Hepatocyte (in vitro differentiated cells): Measurements from ENCODE around the gene LMX1B. TPM values are rescaled to one million over a fixed set of nuclear protein-coding genes. Genes with fewer than 3 reads are reported as not detected.

Experiments
- DNase-seq: peaks from one replicate; pipeline ENCODE4 v3.0.0-alpha.2; 2016; ENCODE audit warnings: low spot score
- H2AFZ ChIP-seq: fragments of 200-600 bp; sonication (generic); 2 replicates; pipeline ENCODE4 v1.6.0; 2016; ENCODE audit warnings: antibody characterized with exemption, mild to moderate bottlenecking
- H3K27ac ChIP-seq: fragments of 200-600 bp; sonication (generic); 2 replicates; pipeline ENCODE4 v1.5.1; 2016; ENCODE audit warnings: mild to moderate bottlenecking
- H3K27me3 ChIP-seq: fragments of 200-600 bp; sonication (generic); 2 replicates; pipeline ENCODE4 v1.6.1; 2016
- H3K36me3 ChIP-seq: fragments of 200-600 bp; sonication (generic); replicated peaks from 2 replicates; pipeline ENCODE4 v1.5.1; 2016; ENCODE audit warnings: low read depth; ENCODE audit not compliant: insufficient read depth
- H3K4me1 ChIP-seq: fragments of 200-600 bp; sonication (generic); 2 replicates; pipeline ENCODE4 v1.5.1; 2016; ENCODE audit warnings: mild to moderate bottlenecking, moderate library complexity; ENCODE audit not compliant: insufficient read depth
- H3K4me2 ChIP-seq: fragments of 200-600 bp; sonication (generic); 2 replicates; pipeline ENCODE4 v1.6.0; 2016
- H3K4me3 ChIP-seq: fragments of 200-600 bp; sonication (generic); 2 replicates; pipeline ENCODE4 v1.5.1; 2016; ENCODE audit warnings: mild to moderate bottlenecking
- H3K79me2 ChIP-seq: fragments of 200-600 bp; sonication (generic); 2 replicates; pipeline ENCODE4 v1.6.0; 2017; ENCODE audit warnings: mild to moderate bottlenecking
- H3K9me2 ChIP-seq: fragments of 200-600 bp; sonication (generic); replicated peaks from 2 replicates; pipeline ENCODE4 v1.6.0; 2017; ENCODE audit warnings: mild to moderate bottlenecking; ENCODE audit not compliant: insufficient read depth
- H3K9me3 ChIP-seq: fragments of 200-600 bp; sonication (generic); 2 replicates; pipeline ENCODE4 v1.5.1; 2016; ENCODE audit warnings: low read depth, mild to moderate bottlenecking
- H4K20me1 ChIP-seq: fragments of 200-600 bp; sonication (generic); 2 replicates; pipeline ENCODE4 v1.6.0; 2016; ENCODE audit warnings: mild to moderate bottlenecking; ENCODE audit not compliant: insufficient read depth, poor library complexity, severe bottlenecking
- CTCF ChIP-seq: fragments of 200-600 bp; sonication (generic); IDR thresholded peaks from 2 replicates; pipeline ENCODE4 v1.5.1; 2016; ENCODE audit warnings: antibody characterized with exemption, mild to moderate bottlenecking; ENCODE audit not compliant: poor library complexity
- EZH2 ChIP-seq: fragments of 200-600 bp; sonication (generic); IDR thresholded peaks from 2 replicates; pipeline ENCODE4 v1.6.1; 2016; ENCODE audit warnings: antibody characterized with exemption, mild to moderate bottlenecking, borderline replicate concordance
- EZH2phosphoT487 ChIP-seq: fragments of 200-600 bp; sonication (generic); IDR thresholded peaks from one replicate; pipeline ENCODE4 v1.6.1; 2018; ENCODE audit warnings: antibody characterized with exemption, mild to moderate bottlenecking, low read depth, moderate library complexity; ENCODE audit not compliant: unreplicated experiment, severe bottlenecking
- WGBS: methylation state at CpG from one replicate; pipeline ENCODE4 v1.1.6; 2016; ENCODE audit warnings: low lambda C conversion rate; ENCODE audit errors: missing lambda C conversion rate; 5-methylcytosine and 5-hydroxymethylcytosine counted together
- polyA plus RNA-seq: library from polyadenylated mRNA; unstranded; fragments of >200 nt; fragmentation: Nextera tagmentation; extraction: Ambion mirVana; gene quantifications from 2 replicates; pipeline ENCODE4 v1.2.1, GENCODE V29; 2016
- total RNA-seq: library from RNA; depleted of rRNA; stranded (reverse); fragments of >200 nt; gene quantifications from 2 replicates; pipeline ENCODE4 v1.2.3, GENCODE V29; 2014

The LMX1B gene
- total RNA-seq = 0.24 TPM in 1 of 2 replicates, not detected in the other
- polyA plus RNA-seq = 0.13 and 0.16 TPM in 2 replicates

GRCh38 chr9:126613651-126614050 is at the start of gene LMX1B:
Gene LMX1B (plus strand): TSS chr9:126613928. CDS start chr9:126614450, 522 bp downstream.
- H3K79me2 ChIP-seq = no peaks in the 10 kb centered on the region
- H3K4me2 ChIP-seq = peak within 1 kb of the TSS; percentile 73
- H3K27ac ChIP-seq = no peak within 1 kb of the TSS
- peaks cover 21% of the 10 kb centered on the region for H3K4me1 ChIP-seq
- no peak for DNase-seq
- no peaks in the 10 kb centered on the region for H3K9me2 ChIP-seq
- H3K9me3 ChIP-seq = no peaks in the 10 kb centered on the region
- H3K4me3 ChIP-seq = no peak within 1 kb of the TSS
- H3K36me3 ChIP-seq = no peaks in the 10 kb centered on the region
- TF ChIP-seq EZH2 (no peak), EZH2phosphoT487 (no peak), CTCF (no peak)
- H2AFZ ChIP-seq = peak within 1 kb of the TSS; percentile 66
- H3K27me3 ChIP-seq = peaks cover 89% of the 10 kb centered on the region
- 0% methylated on average over 1 of the region's 58 CpGs for WGBS
- H4K20me1 ChIP-seq = no peaks in the 10 kb centered on the region

DNA sequence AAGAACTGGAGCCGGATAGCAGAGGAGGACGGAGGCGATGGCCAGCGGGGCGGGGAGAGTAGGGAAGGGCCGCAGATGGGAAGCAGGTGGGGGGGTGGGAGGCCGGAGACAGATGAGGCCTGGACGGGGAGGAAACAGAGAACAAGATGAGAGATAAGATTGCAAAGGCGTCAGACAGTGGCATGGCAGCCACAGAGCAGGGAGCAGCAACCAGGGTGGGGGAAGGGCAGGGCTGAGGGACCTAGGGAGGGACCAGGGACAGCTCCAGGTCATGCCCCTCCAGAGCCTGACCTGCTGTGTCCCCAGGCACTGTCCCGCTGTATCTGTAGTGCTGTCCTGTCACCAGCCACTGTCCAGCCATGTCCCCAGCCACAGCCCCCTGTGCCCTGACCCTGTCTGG is 49.6 kb upstream of the LMX1B start:
- Histone ChIP-seq H3K4me2 (no peak overlapping the region), H3K9me3 (no peaks in the 10 kb centered on the region), H3K4me1 (no peaks in the 10 kb centered on the region), H3K27me3 (peaks cover 61% of the 10 kb centered on the region), H3K36me3 (no peaks in the 10 kb centered on the region), H3K27ac (no peak overlapping the region), H3K9me2 (no peaks in the 10 kb centered on the region), H4K20me1 (no peaks in the 10 kb centered on the region), H3K79me2 (no peaks in the 10 kb centered on the region), H3K4me3 (no peak overlapping the region), H2AFZ (no peak overlapping the region)
- TF ChIP-seq EZH2 = no peak
- no peak for TF ChIP-seq EZH2phosphoT487
- no peak for TF ChIP-seq CTCF
- WGBS = 36% methylated on average over 9 of the region's 10 CpGs
- DNase-seq = no peak

GRCh38 chr9:126564716-126565115 is 49.0 kb upstream of the LMX1B start:
- peaks cover 55% of the 10 kb centered on the region for H3K27me3 ChIP-seq

More at GRCh38 chr9:126564716-126565115, 49.0 kb upstream of the LMX1B start:
- TF ChIP-seq EZH2phosphoT487 (no peak), CTCF (no peak), EZH2 (no peak)
- no peaks in the 10 kb centered on the region for H3K9me3 ChIP-seq
- H3K79me2 ChIP-seq = no peaks in the 10 kb centered on the region
- H3K4me2 ChIP-seq = no peak overlapping the region
- H3K27ac ChIP-seq = no peak overlapping the region
- no peaks in the 10 kb centered on the region for H4K20me1 ChIP-seq
- whole genome bisulfite sequencing = 62% methylated on average over 5 of the region's 5 CpGs
- no peaks in the 10 kb centered on the region for H3K4me1 ChIP-seq
- DNase-seq = no peak
- H3K9me2 ChIP-seq = no peaks in the 10 kb centered on the region
- no peak overlapping the region for H3K4me3 ChIP-seq
- no peak overlapping the region for H2AFZ ChIP-seq
- H3K36me3 ChIP-seq = no peaks in the 10 kb centered on the region
